HG03045 (cell line): ENCODE results near the gene SACM1L.
"Not testable (repeated sequence)": the region's sequence is repeated elsewhere in the genome, so short reads cannot be mapped to it uniquely, and the experiment has no call there.

Experiments used
- ATAC-seq: cut with Tn5 transposase; IDR thresholded peaks from one replicate; pipeline ENCODE4 v1.9.1; 2021; ENCODE audit warnings: mild to moderate bottlenecking, moderate library complexity; ENCODE audit not compliant: unreplicated experiment

Gene SACM1L

GRCh38 chr3:45690336-45691035 is 1.3 kb downstream of the SACM1L start:
- ATAC-seq, result no peak

GRCh38 chr3:45691842-45692241 is 2.6 kb downstream of the SACM1L start:
- no peak for ATAC-seq

GRCh38 chr3:45692866-45693265 is 3.7 kb downstream of the SACM1L start:
- ATAC-seq, result no peak

DNA sequence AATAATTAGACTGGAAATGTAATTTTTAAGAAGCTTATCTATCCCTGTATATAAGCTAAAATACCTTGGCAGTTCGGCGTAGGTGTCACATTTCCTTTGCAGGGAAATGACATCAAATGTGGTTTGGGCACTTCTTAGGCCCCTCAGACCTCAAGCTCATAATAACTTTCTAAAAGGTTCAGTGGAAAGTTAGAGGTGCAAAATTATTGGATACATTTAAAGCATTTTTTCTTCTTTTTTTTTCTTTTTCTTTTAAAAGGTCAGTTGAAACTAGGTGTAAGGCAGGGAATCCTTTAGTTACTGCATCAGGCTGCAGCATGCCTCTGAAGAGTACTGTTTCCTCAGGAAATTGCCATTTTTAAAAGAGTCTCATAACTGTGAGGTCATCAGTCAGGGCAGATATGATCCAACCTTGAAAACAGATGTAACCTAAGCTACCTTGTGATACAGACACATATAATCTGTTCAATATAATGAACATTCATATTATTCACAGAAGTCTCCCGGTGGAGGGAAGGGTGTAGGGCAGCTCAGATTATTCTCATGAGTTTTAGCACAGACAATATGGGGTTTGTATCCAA is 4.8 kb downstream of the SACM1L start:
- ATAC-seq, result no peak

DNA sequence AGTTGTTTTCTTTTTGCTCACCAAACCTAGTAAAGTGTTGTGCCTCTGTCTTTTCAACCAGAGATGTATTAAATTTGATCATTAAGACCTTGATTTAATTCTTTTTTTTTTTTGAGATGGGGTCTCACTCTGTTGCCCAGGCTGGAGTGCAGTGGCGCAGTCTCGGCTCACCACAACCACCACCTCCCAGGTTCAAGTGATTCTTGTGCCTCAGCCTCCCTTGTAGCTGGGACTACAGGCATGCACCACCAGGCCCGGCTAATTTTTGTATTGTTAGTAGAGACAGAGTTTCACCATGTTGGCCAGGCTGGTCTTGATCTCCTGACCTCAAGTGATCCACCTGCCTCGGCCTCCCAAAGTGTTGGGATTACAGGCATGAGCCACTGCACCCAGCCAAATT is 6.0 kb downstream of the SACM1L start:
- ATAC-seq, result not testable (repeated sequence)

DNA sequence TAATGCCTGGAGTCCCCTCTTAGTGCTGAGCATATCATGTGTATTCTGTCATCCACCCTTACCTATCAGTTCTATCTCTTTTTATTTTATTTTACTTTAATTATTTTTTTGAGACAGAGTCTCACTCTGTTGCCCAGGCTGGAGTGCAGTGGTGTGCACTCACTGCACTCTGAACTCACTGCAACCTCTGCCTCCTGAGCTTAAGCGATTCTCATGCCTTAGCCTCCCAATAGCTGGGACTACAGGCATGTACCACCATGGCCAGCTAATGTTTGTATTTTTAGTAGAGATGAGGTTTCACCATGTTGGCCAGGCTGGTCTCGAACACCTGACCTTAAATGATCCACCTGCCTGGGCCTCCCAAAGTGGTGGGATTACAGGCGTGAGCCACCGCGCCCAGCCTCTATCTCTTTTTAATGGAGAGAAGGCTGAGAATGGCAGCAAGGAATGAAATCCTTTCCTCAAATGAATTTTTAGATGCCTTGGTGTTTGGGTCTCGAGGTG is 11.4 kb downstream of the SACM1L start:
- ATAC-seq, result no peak

DNA sequence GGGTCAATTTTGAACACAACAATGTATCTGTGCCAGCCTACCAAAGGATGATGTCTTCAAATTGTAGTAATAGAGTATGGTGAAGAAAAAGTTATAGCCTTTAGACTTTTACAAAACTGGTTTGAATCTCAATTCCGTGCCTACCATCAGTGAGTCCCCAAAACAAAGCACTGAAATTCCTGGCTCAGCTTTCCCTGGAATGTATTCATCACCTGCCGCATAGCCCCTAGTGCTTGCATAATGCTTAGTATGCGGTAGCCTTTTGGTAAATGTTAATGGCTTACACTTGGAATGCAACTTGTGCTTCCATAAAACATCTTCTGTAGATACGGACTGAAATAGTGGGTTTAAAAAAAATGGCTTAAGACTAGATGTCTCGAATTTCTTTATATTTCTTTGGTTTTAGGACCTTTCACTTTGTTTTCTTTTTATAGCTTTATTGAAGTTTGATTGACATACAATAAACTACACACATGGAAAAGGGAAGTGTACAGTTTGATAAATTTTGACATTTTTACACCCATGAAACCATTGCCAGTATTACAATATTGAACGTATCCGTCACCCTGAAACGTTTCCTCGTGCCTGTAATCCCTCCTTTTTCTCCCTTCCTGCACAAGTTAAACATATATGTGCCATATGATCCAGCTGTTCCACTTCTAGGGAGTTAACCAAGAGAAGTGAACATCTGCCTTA is 12.1 kb downstream of the SACM1L start:
- no peak for ATAC-seq

- no peak for ATAC-seq
Observed at GRCh38 chr3:45704301-45704943, 15.2 kb downstream of the SACM1L start.

DNA sequence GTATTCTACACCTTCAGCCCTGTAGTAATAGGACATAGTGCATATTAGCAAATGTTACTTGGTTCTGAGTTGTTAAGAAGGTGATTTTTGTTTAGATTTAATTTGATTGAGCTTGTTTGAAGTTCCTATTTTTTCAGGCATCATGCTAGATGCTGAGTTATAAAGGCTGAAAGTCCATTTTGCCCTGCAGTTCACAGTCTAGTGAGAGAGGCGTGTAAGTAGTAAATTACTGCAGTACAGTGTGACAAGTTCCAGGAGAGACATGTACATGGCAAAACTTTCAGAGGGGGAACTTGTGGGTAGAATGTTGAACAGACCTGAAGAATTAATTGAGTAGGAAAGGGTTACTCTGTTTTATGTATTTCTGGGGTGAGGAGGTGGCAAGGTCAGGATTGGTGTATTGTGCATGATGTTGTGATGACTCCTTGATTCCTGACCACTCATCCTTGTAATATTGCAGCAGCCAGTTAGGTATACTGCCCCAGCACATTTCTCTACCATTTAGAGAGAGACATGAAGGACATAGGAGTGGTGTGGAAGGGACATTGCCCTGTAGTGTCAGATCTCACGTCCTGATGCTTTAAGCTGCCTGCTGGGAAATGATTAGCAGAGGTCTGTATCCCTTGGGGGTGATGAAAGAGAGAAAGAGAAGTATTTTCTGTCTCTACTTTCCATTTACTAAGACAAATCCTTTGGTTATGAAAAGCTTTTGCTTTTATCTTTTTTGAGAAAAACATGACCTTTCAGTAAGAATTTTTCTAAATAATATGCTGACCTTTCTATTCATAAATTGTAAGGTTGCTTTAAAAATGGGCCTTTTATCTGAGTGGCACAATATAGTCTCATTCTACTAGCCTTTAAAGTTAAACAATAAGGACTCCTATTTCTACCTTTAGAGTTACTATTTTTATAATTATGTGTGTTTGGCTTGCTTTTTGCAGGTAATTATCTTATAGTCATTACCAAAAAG is 16.9 kb downstream of the SACM1L start:
- no peak for ATAC-seq

DNA sequence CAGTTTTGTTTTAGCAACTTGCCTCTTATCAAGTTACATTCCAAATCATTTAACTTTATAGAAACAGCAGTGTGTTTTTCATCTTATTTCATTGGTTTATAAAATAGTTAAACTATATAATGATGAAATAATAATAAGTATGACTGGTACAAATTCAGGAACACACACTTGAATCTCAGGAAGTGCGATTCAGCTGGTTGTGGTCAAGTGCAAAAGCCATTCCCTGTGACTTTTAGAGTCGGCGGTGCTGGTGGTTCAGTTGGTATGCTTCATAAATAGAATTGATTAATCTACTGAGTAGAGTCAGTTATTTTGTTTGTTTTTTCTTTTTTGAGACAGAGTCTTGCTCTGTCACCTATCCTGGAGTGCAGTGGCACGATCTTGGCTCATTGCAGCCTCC is 22.7 kb downstream of the SACM1L start:
- no peak for ATAC-seq

DNA sequence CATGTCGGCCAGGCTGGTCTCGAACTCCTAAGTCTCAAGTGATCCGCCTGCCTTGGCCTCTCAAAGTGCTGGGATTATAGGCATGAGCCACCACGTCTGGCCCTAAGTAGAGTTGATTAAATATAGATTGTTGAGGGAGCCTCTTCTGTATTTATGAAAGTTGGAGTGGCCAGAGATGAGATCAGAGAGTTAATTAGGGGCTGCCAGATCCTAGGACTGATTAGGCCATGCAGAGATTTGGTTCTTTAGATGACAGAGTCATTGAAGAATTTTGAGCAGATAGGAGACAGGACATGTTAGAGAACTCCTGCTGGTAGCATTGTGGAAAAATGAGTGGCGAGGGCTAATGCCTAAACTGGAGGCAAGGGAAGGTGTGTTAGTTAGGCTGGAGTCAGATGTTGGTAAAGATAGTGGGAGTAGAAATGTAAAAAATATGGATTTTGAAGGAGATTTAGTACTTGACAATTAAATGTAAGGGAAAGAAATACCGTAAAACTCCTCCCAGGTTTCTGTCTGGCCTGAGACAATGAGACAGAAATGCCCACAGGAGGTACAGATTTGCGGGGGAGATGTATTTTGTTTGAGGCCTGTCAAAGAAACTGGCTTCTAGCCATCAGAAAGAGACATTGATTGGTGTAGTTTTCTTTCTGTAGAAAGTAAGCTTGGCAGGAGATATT is 23.4 kb downstream of the SACM1L start:
- ATAC-seq, result no peak

DNA sequence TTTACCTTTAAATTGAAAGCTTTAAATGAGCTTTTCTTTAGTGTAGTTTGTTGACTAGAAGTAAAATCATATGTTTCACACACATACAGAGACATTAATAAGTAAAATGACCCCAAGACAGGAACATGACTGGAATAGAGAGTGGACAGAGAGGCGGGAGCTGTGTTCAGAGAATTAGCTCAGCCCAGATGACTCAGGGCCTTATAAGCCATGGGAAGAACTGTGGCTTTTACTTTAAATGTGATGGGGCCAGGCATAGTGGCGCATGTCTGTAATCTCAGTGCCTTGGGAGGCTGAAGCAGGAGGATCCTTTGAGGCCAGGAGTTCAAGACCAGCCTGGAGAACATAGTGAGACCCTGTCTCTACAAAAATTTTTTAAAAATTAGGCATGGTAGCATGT is 26.7 kb downstream of the SACM1L start:
- ATAC-seq, result no peak

DNA sequence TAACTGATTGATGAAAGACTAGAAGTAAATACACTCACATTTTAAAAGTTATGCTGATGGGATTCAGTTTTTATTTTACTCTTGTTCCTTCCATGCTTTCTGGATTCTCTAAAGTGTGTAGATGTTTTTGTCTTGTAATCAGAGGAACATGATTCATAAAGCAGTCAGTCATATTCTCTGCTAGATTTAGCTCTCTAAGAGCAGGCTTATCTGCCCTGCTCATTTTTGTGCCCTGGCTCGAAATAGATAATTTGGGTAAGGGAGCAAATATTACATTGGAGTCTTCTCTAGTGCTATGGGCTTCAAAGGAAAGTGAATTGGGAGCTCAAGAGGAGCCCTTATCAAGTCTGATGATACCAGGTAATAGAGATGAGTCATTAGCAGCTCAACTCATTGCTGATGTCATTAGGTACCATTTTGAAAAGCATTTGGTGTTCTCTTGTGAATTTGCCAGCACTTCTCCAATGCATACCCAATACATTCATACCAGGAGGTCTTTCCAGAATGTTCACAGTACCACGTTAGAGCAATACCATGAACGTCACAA is 27.7 kb downstream of the SACM1L start:
- no peak for ATAC-seq

DNA sequence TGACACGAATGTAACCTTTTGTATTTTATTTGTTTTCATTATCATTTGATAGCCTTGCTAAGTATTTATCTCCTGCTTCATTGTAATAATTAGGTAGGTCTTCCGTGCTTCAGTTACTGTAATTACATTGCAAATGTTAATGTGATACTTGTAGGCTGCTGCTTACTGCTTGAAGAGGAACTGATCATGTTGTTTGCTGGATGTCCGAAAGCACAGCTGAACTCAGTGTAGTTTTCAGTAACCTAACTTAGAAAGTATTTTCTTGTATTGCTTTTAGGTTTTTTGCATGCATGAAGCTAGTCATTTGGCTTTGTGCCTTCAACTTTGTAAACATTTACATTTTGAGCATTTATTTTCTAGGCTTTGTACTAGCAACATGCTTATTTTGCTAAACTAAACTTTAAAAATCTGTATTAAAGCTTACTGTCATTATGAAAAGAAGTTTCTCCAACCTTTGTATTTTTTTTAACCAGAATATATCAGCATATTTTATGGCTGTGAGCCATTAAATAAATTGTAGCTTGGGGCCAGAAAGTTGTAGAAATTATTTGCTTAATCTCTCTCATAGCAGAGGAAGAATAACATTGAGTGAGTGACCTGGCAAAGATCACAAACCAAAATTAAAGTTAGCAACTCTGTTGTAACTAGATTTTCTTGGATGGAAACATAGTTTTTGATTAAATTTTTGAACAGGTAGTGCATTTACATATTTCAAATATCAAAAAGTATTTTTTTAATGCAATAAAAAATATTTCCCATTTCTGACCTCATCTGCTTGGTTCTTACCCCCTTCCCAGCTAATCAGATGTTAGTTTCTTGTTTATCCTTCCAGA is 30.7 kb downstream of the SACM1L start:
- ATAC-seq, result no peak

GRCh38 chr3:45724911-45725310 is 35.7 kb downstream of the SACM1L start:
- no peak for ATAC-seq

DNA sequence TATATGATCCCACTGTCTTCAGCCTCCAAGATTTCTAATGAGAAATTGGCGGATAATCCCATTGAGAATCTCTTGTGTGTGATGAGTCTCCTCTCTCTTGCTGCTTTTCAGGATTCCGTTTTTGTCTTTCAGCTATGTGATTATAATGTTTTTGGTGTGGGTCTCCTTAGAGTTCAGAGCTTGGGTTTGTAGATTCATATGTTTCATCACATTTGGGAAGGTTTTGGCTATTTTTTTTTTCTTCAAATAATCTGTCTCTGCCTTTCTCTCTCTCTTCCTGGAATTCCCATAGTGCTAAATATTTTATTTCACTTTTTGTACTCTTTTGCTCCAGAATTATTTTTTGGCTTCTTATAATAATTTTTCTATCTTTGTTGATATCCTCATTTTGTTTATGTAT is 40.4 kb downstream of the SACM1L start:
- ATAC-seq, result no peak

DNA sequence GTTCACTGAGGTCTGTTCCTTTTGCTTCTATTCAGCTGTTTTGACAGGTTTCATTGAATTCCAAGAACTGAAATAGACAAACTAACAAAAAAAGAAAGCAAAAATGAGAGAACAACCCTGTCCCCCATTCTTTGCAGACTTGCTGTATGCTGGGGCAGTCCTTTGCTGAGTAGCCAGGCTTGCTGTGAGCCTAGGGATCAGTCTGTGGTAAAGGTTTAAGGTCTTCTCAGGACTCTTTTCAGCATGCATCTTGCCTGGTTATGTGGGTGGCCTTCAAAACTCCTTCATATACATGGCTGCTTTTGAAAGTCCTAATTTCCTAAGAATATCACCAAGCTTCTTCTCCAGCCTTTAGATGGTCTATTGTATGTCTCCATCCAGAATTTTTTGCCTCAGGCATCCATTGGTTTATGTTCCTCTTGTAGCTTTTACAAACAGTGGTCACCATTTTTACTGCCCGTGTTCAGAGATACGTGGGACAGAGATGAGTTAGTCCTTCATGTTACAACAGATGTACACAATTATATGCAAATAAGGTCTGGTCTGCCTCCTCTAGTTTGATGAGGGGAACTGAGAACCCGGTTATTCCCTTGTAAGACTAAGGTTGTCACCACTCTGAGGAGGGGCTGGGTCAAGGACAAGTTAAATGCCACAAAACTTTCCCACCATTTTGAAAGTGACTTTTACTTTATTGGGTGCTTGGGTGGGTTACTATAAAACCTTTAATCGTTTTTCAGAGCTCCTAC is 41.4 kb downstream of the SACM1L start:
- ATAC-seq, result no peak

- ATAC-seq, result no peak
Observed at GRCh38 chr3:45736707-45737106, 47.5 kb downstream of the SACM1L start.
